HFF-Myc (cell line): ENCODE data around the gene MEIOSIN.

ENCODE experiments used
- DNase-seq: peaks from one replicate; pipeline ENCODE4 v3.0.0-alpha.2; 2011; ENCODE audit warnings: low read depth; ENCODE audit errors: extremely low read depth
- H3K4me3 ChIP-seq: replicated peaks from 2 replicates; pipeline ENCODE4 v1.5.1; 2011; ENCODE audit warnings: low read depth, mild to moderate bottlenecking, control low read depth, low read length
- TF ChIP-seq, protein P1 (sequence below): IDR thresholded peaks from 2 replicates; pipeline ENCODE4 v1.5.1; 2012; ENCODE audit warnings: mild to moderate bottlenecking, low read depth, low read length, control low read depth; ENCODE audit errors: missing control alignments

The MEIOSIN gene

GRCh38 chr19:45786533-45786894 lies 53.3 kb downstream of the MEIOSIN start:
- DNase-seq: no peak
- TF ChIP-seq, protein P1, sequence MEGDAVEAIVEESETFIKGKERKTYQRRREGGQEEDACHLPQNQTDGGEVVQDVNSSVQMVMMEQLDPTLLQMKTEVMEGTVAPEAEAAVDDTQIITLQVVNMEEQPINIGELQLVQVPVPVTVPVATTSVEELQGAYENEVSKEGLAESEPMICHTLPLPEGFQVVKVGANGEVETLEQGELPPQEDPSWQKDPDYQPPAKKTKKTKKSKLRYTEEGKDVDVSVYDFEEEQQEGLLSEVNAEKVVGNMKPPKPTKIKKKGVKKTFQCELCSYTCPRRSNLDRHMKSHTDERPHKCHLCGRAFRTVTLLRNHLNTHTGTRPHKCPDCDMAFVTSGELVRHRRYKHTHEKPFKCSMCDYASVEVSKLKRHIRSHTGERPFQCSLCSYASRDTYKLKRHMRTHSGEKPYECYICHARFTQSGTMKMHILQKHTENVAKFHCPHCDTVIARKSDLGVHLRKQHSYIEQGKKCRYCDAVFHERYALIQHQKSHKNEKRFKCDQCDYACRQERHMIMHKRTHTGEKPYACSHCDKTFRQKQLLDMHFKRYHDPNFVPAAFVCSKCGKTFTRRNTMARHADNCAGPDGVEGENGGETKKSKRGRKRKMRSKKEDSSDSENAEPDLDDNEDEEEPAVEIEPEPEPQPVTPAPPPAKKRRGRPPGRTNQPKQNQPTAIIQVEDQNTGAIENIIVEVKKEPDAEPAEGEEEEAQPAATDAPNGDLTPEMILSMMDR: no peak
- no peak overlapping the region for H3K4me3 ChIP-seq

DNA sequence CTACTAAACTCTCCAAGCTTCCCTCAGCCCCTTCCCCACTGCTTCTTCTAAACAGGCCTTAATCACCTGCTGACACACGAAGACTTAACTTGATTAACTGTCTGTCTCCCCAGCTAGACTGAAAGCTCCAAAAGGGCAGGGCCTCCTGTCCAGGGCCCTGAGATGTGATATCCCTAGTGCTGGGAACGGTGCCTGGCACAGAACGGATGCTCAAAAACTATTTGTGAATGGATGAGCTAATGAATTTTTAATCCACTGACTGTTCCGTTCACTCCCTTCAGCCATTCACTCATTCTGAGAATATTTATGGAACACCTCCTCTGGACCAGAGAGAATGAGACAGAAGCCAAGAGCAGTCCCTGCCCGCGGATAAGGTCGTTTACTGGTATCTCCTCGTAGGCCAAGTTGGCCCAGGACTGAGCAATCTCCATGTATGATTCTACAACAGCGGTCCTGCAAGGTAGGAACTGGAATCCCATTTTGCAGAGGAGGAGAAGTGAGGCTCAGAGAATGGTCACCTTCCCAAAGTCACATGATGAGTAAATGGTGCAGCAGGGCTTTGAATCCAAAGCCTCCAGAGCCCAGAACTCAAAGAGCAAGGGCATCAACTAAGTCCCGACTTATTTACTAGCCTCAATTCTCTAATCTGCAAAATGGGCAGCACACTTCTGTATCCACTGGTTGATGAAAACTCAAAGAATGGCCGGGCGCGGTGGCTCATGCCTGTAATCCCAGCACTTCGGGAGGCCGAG lies 56.0 kb downstream of the MEIOSIN start:
- H3K4me3 ChIP-seq: no peak overlapping the region
- TF ChIP-seq, protein P1: no peak
- DNase-seq: no peak

DNA sequence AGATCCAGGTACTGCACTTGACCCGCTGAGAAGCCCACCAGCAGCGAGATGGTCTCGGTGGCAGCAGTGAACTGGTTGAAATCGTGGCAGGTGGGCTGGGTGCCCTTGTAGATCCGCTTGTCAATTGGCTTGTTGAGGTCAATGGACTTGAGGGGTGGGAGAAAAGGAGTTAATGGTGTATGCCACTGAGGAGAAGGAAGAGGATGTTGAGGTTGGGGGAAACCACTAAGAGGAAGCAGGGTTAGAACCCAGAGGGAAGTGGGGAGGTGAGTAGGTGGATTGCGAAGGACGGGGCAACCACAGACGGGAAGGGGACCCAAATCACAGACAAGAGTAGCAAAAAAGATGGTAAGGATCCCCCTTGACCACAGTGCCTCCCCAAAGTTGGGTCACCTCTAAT lies 57.7 kb downstream of the MEIOSIN start:
- DNase-seq: no peak
- TF ChIP-seq, protein P1: no peak
- H3K4me3 ChIP-seq: peak overlapping the region; percentile 90

GRCh38 chr19:45791744-45792469 lies 58.7 kb downstream of the MEIOSIN start:
- H3K4me3 ChIP-seq: peak overlapping the region; percentile 90
- TF ChIP-seq, protein P1: no peak
- no peak for DNase-seq

- peak within 1 kb of the TSS; percentile 90 for H3K4me3 ChIP-seq
- peak; percentile 95 for DNase-seq
- TF ChIP-seq, protein P1: no peak
These were observed 59.4 kb downstream of the MEIOSIN start, which contains the start of gene DMWD for GRCh38 chr19:45792470-45793177. Gene DMWD, minus strand, starts transcription at chr19:45792845. Its CDS starts 89 bp downstream, at chr19:45792756.

DNA sequence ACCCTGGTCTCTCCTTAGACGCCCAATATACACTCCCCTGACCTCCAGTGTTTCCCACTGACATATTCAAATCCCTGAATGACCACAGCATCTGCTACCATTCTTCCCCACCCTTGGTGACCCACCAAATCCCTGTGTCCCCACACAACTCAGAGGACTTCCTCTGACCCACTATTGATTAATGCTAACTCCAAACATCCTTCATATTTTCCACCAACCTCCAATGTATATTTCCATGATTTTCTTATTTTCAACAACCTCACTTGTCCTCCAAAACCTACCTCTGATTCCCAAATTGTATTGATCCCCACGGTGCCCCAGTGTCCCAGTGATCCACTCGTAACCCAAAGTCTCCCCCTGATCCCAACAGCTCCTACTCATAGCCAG lies 59.9 kb downstream of the MEIOSIN start:
- no peak overlapping the region for H3K4me3 ChIP-seq
- no peak for DNase-seq
- TF ChIP-seq, protein P1: no peak
